ENCODE measurements around the gene LTBP1.
"Not testable (repeated sequence)": the region's sequence is repeated elsewhere in the genome, so short reads cannot be mapped to it uniquely, and the experiment has no call there.

The LTBP1 gene

DNA sequence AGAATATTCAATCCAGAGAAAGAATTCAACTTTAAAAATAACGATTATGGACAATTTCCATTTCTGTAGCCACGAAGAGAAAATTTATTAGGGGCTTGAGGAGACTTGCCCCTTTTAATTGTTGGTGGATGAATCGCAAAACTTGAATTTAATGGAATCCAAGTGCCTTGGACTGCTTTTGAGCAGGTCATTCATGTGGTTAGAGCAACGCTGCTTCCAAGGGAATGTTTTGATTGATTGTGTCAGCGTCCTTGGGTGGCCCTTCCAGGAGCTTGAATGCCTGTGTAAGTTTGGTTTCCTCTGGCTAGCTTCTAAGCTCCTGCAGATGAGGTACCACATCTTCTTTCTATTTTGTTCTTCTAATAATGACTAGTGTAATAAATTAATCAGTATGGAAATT is 213.4 kb downstream of the LTBP1 start:
- H3K27ac ChIP-seq, result no peak overlapping the region
- DNase-seq (ENCODE audit: low spot score), result no peak
- TF ChIP-seq, protein P1, sequence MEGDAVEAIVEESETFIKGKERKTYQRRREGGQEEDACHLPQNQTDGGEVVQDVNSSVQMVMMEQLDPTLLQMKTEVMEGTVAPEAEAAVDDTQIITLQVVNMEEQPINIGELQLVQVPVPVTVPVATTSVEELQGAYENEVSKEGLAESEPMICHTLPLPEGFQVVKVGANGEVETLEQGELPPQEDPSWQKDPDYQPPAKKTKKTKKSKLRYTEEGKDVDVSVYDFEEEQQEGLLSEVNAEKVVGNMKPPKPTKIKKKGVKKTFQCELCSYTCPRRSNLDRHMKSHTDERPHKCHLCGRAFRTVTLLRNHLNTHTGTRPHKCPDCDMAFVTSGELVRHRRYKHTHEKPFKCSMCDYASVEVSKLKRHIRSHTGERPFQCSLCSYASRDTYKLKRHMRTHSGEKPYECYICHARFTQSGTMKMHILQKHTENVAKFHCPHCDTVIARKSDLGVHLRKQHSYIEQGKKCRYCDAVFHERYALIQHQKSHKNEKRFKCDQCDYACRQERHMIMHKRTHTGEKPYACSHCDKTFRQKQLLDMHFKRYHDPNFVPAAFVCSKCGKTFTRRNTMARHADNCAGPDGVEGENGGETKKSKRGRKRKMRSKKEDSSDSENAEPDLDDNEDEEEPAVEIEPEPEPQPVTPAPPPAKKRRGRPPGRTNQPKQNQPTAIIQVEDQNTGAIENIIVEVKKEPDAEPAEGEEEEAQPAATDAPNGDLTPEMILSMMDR (conservative IDR thresholded peaks at IDR 0.05; ENCODE audit: low read depth), result no peak
- ChIA-PET CTCF (interaction anchor here (0.6 kb wide), 1 partner anchor 31 kb away, joined by 3 read pairs; no protein-coding TSS in a partner anchor), POLR2A (ENCODE audit: low non-redundant PET) (no interaction called here)

DNA sequence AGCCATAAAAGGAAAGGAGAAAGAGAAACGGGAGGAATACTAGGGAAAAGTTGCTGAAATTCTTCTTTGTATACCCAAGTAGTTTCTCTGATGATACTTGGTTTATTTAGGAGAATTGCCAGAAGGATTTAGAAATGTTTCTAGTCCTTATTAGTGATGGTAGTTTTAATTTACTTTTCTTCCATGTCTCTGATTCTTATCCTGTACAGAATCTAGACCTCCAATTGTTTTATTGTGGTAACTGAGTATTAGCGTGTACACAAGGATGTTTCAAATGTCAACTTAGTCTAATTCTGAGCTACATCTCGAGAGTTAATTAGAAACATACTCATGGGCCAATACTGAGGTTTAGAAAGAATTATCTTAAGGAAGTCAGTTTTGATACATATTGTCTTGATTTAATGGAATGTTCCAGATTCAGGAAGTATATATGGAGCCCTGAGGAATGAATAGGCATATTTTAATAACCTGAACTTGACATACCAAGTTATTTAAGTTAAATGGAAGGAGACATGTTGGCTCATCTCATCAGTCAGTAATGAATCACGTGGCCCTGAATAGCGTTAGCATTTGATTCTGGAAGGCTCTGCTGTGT is 219.6 kb downstream of the LTBP1 start:
- ChIA-PET POLR2A (ENCODE audit: low non-redundant PET) (no interaction called here), CTCF (no interaction called here)
- H3K27ac ChIP-seq, result no peak overlapping the region
- TF ChIP-seq, protein P1 (conservative IDR thresholded peaks at IDR 0.05; ENCODE audit: low read depth), result no peak
- no peak for DNase-seq (ENCODE audit: low spot score)

DNA sequence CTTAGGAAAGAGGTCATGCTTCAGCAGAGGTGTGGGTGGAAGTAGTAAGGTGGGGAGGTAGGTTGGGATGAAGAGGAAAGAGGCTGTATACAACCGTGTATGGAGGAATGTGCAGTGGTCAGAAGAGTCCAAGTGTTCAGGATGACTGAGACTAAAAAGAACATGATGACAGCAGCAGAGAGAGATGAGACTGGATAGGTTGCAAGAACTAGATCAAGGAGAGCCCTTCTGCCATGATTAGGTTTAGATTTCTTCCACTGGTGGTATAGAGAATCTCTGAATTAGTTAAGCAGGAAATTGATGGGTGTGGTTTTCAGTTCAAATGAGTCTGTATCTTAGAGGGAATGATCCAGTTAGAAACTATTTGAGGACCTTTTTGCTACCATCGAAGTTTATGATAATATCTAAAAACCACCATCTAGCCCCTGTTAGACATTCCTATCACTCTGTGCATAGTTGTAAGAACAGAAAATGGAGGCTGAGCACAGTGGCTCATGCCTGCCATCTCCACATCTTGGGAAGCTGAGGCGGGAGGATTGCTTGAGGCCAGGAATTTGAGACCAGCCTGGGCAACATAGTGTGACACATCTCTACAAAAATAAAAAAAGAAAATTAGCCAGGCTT is 221.0 kb downstream of the LTBP1 start:
- ChIA-PET POLR2A (ENCODE audit: low non-redundant PET) (no interaction called here), CTCF (no interaction called here)
- no peak for DNase-seq (ENCODE audit: low spot score)
- H3K27ac ChIP-seq, result no peak overlapping the region
- TF ChIP-seq, protein P1 (conservative IDR thresholded peaks at IDR 0.05; ENCODE audit: low read depth), result no peak

DNA sequence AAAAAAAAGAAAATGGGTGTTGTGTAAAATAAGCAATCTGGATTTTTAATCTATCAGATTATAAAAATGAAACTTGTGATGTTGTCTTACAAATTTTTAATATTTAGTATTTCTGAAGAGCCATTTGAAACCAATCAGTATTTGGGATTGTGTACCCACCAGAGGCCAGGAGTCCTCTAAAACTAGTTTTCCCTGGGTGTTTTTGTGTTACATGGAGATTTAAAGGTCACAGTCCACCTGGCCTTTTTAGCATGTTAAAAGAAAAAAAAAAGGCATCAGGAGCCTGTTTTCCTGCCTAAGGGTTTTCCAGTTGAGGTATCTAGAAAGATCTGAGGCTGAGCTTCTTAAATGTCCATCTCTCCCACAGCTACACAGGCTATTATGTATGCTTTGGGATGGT is 221.7 kb downstream of the LTBP1 start:
- POLR2A ChIA-PET (ENCODE audit: low non-redundant PET), result no interaction called here
- no peak for DNase-seq (ENCODE audit: low spot score)
- TF ChIP-seq, protein P1 (conservative IDR thresholded peaks at IDR 0.05; ENCODE audit: low read depth), result no peak
- H3K27ac ChIP-seq, result no peak overlapping the region
- CTCF ChIA-PET, result no interaction called here

DNA sequence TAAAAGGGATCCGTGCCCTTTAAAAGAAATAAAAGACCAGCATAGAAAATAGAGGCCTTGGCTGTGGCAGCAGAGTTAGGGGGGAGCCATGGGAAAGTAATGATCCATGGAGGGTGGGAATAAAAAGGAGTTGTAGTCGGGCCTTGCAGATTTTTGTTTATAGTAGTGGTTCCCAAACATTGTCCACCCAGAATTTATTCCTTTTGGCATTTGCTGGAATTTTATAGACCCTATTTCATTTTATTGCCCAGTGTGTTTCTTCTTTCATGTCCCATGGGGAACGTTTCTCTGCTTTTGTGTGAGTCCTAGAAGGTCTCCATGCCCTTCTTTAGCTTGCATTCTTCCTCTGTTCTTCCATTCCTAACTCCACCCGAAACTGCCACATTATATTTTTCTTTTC is 222.2 kb downstream of the LTBP1 start:
- CTCF ChIA-PET, result no interaction called here
- POLR2A ChIA-PET (ENCODE audit: low non-redundant PET), result no interaction called here
- DNase-seq (ENCODE audit: low spot score), result no peak
- H3K27ac ChIP-seq, result no peak overlapping the region
- TF ChIP-seq, protein P1 (conservative IDR thresholded peaks at IDR 0.05; ENCODE audit: low read depth), result no peak

DNA sequence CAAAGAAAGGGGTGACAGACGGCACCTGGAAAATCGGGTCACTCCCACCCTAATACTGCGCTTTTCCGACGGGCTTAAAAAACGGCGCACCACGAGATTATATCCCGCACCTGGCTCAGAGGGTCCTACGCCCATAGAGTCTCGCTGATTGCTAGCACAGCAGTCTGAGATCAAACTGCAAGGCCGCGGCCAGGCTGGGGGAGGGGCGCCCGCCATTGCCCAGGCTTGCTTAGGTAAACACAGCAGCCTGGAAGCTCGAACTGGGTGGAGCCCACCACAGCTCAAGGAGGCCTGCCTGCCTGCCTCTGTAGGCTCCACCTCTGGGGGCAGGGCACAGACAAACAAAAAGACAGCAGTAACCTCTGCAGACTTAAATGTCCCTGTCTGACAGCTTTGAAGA is 223.5 kb downstream of the LTBP1 start:
- POLR2A ChIA-PET (ENCODE audit: low non-redundant PET); CTCF ChIA-PET; H3K27ac ChIP-seq; DNase-seq (ENCODE audit: low spot score): not testable (repeated sequence)

DNA sequence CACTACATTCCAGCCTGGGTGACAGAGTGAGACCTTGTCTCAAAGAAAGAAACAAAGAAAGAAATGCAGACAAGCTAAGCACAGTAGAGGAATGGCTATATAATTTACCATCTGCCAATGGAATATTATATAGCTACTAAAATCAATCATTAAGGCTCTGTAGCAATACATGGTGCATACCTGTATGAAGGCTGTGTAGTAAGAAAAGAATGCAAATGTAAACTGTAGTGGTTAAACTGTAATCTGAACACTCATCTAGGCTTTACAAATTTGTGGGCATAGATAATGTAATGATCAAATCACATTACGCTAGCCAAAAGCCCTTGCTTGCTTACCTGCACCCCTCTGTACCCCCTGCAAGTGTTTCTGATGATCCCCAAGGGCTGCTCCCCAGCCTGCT is 230.9 kb downstream of the LTBP1 start:
- DNase-seq (ENCODE audit: low spot score), result no peak
- POLR2A ChIA-PET (ENCODE audit: low non-redundant PET), result no interaction called here
- CTCF ChIA-PET, result no interaction called here
- no peak overlapping the region for H3K27ac ChIP-seq
- TF ChIP-seq, protein P1 (conservative IDR thresholded peaks at IDR 0.05; ENCODE audit: low read depth), result no peak

Measured in RWPE1 (cell line).